ENCODE results near the gene MDC1. TPM values are rescaled to one million over a fixed set of nuclear protein-coding genes. Genes with fewer than 3 reads are reported as not detected.
"Not testable (repeated sequence)": the region's sequence is repeated elsewhere in the genome, so short reads cannot be mapped to it uniquely, and the experiment has no call there.

The MDC1 gene
- total RNA-seq, 4 donors from 2014 or later, result 10.4 to 27.0 (median 16.3) TPM

DNA sequence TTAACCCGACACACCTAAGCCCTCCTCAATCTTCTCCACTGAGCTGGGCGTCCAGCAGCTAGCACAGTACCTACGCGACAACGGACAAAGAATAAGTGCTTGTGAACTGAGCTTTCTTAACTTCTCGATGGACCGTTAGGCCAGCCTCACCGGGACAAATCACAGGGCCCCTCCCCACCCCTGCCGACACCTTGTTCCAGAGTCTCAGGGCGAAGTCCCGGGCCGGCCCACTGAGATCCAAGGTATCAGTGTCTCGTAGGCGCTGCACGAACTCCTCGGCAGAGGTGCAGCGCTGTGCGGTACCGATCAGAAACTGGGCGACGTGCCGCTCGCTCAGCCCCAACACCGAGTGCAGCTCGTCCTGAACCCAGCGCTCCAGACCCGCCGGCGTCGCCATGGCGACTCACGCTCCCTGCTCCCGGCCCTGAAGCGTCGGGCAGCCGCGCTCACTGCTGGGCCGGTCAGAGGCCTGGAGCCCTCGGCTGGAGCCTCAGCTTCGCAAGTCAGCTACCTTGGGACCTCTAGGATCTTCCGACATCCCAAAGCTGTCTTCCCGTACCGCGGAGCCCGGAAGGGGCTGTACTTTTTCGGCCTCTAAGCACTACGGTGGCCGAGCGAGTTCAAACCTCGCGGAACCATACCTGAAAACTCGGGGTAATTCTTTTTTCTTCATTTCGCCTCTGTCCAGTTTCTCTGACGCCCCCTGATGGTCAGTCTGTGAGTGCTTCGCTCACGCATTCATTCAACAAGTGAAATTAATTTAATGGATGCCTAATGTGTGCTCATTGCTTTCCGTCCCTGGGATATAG, 44.4 kb downstream of the MDC1 start, which contains the start of gene DHX16:
DHX16 (minus strand) TSS at position 562 of the 809 bp plus-strand sequence; CDS start at position 397, 165 bp downstream.
- H3K36me3 ChIP-seq, result peaks cover 37% of the 10 kb centered on the region
- H3K4me3 ChIP-seq, result peak within 1 kb of the TSS; percentile 82
- TF ChIP-seq POLR2AphosphoS5 (IDR thresholded peaks at IDR 0.05) (peak in 2 of 3 donors; percentile 85 to 95), POLR2A (IDR thresholded peaks at IDR 0.05) (peak in 1 of 2 donors; percentile 31), EP300 (IDR thresholded peaks at IDR 0.05) (no peak)
- TF ChIP-seq, protein P1, sequence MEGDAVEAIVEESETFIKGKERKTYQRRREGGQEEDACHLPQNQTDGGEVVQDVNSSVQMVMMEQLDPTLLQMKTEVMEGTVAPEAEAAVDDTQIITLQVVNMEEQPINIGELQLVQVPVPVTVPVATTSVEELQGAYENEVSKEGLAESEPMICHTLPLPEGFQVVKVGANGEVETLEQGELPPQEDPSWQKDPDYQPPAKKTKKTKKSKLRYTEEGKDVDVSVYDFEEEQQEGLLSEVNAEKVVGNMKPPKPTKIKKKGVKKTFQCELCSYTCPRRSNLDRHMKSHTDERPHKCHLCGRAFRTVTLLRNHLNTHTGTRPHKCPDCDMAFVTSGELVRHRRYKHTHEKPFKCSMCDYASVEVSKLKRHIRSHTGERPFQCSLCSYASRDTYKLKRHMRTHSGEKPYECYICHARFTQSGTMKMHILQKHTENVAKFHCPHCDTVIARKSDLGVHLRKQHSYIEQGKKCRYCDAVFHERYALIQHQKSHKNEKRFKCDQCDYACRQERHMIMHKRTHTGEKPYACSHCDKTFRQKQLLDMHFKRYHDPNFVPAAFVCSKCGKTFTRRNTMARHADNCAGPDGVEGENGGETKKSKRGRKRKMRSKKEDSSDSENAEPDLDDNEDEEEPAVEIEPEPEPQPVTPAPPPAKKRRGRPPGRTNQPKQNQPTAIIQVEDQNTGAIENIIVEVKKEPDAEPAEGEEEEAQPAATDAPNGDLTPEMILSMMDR (IDR thresholded peaks at IDR 0.05), result peak; percentile 68 to 85
- H3K27ac ChIP-seq, result peak within 1 kb of the TSS; percentile 69
- DNase-seq (ENCODE audit: low spot score in 2 of 2), result peak; percentile 96 to 97
- H3K27me3 ChIP-seq, result no peaks in the 10 kb centered on the region
- H3K9me3 ChIP-seq, result no peaks in the 10 kb centered on the region
- peaks cover 24% of the 10 kb centered on the region for H3K4me1 ChIP-seq
- under 1% methylated on average over 27 of the region's 57 CpGs for WGBS

DNA sequence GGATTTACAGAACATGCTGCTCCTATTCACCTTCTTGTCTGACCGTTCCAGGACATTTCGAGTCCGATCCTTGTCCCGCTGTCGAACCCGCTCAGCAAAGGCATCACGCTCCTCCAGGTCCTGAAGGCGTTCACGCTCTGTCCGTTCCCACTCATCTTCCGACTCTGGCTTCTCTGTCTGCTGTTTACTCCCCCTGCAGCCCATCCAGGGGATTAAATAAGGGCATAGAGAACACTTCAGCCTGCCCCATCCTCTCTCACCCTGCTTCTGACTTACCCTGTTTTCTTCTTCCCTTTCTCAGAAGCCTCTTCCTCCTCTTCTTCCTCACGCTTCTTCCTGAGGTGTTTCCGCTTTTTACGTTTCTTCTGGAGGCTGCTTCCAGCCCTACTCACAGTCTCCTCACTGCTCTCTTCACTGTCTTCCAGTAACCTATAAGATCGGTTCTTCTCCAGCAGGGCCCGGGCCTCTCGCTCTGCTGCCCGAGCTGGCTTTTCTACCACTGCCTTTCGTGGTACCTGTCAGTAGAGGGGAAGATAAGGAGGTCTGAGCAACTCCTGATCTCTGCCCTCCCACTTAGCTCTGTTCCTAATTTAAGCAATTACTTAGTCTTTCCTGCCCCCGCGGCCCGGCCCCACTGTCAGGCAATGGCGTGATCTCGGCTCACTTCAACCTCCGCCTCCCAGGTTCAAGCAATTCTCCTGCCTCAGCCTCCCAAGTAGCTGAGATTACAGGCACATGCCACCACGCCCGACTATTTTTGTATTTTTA, 46.1 kb downstream of the MDC1 start:
- no peak for DNase-seq (ENCODE audit: low spot score in 2 of 2)
- no peak overlapping the region for H3K4me3 ChIP-seq
- no peak overlapping the region for H3K27ac ChIP-seq
- H3K4me1 ChIP-seq, result peaks cover 21% of the 10 kb centered on the region
- TF ChIP-seq POLR2AphosphoS5 (IDR thresholded peaks at IDR 0.05), result no peak
- TF ChIP-seq, protein P1 (IDR thresholded peaks at IDR 0.05), result no peak
- TF ChIP-seq POLR2A (IDR thresholded peaks at IDR 0.05), result no peak
- peaks cover 37% of the 10 kb centered on the region for H3K36me3 ChIP-seq
- 84% methylated on average over 27 of the region's 27 CpGs for WGBS
- no peaks in the 10 kb centered on the region for H3K9me3 ChIP-seq
- H3K27me3 ChIP-seq, result no peaks in the 10 kb centered on the region

DNA sequence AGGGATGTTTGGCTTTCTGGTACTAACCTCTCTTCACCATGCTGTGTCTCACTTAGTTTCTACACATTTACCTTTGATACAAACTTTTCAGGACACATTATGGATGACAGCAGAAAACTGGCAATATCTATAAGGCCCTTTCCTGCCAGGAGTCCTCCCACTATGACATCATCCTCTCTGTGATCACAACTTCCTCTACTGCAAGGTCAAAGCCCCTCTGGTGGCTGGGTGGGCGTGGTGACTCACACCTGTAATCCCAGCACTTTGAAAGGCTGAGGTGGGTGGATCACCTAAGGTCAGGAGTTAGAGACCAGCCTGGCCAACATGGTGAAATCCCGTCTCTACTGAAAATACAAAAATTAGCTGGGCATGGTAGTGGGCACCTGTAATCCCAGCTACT, 50.8 kb downstream of the MDC1 start:
- not testable (repeated sequence) for H3K4me3 ChIP-seq; H3K9me3 ChIP-seq; DNase-seq (ENCODE audit: low spot score in 2 of 2); H3K27me3 ChIP-seq; H3K4me1 ChIP-seq; H3K27ac ChIP-seq
- 92% methylated on average over 2 of the region's 2 CpGs for WGBS
- peaks cover 82% of the 10 kb centered on the region for H3K36me3 ChIP-seq

DNA sequence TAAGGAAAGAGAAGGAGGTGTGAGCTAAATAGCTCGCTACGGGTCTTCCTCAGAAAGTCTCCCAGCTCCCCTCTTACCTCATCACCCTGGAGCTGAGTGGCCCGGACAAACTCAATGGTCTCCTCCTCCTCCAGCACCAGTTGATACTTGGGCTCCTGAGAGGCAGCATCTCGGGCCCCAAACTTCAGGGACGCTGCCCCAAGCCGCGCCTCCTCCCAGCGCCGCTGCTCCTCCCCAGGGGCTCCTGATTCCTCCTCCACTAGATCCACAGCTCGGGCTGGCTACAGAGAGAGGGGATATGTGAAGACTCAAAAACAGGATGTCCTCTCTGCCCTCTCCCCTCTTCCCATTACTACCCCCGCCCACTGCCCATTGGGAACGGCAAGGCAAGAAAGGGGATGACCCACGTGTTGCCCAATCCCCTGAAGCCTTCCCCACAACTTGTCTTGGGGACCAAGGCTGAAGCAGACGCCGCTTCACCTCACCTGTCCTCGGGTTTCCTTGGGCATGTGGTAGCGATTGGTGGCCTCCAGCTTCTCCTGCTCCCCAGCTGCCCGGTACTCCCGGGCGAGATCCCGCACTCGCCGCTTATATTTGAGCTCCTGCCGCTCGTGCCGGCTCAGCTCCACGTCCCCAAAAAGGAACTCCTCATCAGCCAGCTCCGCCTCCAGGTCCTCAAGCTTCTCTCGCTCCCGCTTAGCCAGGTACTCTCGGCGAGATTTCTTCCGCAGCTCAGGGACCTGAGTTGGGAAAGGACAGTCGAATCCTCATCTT, 51.9 kb downstream of the MDC1 start:
- H3K4me1 ChIP-seq, result no peaks in the 10 kb centered on the region
- no peak overlapping the region for H3K4me3 ChIP-seq
- TF ChIP-seq EP300 (IDR thresholded peaks at IDR 0.05), result no peak
- TF ChIP-seq POLR2AphosphoS5 (IDR thresholded peaks at IDR 0.05), result no peak
- no peak for TF ChIP-seq POLR2A (IDR thresholded peaks at IDR 0.05)
- TF ChIP-seq, protein P1 (IDR thresholded peaks at IDR 0.05), result no peak
- H3K27me3 ChIP-seq, result no peaks in the 10 kb centered on the region
- H3K9me3 ChIP-seq, result no peaks in the 10 kb centered on the region
- no peak for DNase-seq (ENCODE audit: low spot score in 2 of 2)
- WGBS, result 89% methylated on average over 33 of the region's 34 CpGs
- H3K27ac ChIP-seq, result no peak overlapping the region
- H3K36me3 ChIP-seq, result peaks cover 90% of the 10 kb centered on the region

DNA sequence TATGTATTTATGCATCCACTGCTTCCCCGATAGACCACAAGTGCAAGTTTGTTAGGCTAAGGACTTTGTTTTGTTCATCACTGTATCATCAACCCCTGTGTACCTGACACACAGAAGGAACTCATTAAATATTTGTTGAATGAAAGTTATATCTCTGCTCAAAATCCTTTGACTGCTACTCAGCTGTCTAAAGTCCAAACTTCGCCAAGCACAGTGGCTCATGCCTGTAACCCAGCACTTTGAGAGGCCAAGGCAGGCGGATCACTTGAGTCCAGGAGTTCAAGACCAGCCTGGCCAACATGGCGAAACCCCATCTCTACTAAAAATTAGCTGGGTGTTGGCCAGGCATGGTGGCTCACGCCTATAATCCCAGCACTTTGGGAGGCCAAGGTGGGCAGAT, 59.2 kb downstream of the MDC1 start:
- peaks cover 100% of the 10 kb centered on the region for H3K36me3 ChIP-seq
- H3K9me3 ChIP-seq; H3K27ac ChIP-seq; H3K4me1 ChIP-seq; H3K27me3 ChIP-seq; H3K4me3 ChIP-seq; DNase-seq (ENCODE audit: low spot score in 2 of 2): not testable (repeated sequence)
- WGBS, result 93% methylated on average over 5 of the region's 5 CpGs
